Ovary (tissue), 9 donors: ENCODE measurements around the gene WRNIP1. TPM values are rescaled to one million over a fixed set of nuclear protein-coding genes. Genes with fewer than 3 reads are reported as not detected.

ENCODE experiments used
- DNase-seq, 5 donors: peaks; one replicate each; pipeline ENCODE4 v3.0.0-alpha.2; 2019 to 2020
- H3K27ac ChIP-seq, 2 donors: fragments of 200-600 bp; one replicate each; pipeline versions ENCODE4 v1.5.1 to v1.8.0; 2019 to 2022
- H3K27me3 ChIP-seq: fragments of 200-600 bp; one replicate; pipeline ENCODE4 v1.8.0; 2022
- H3K36me3 ChIP-seq: fragments of 200-600 bp; sonication (generic); one replicate; pipeline ENCODE4 v1.5.1; 2019
- H3K4me1 ChIP-seq: one replicate; pipeline ENCODE4 v1.8.1; 2013; ENCODE audit warnings: mild to moderate bottlenecking, moderate library complexity; ENCODE audit not compliant: insufficient read depth
- H3K4me3 ChIP-seq: fragments of 200-600 bp; sonication (generic); one replicate; pipeline ENCODE4 v1.5.1; 2017
- H3K9me3 ChIP-seq, 2 donors: fragments of 200-600 bp in 1 of 2; sonication (generic) in 1 of 2; one replicate each; pipeline versions ENCODE4 v1.5.1 to v1.8.1; 2013 to 2019; ENCODE audit warnings: mild to moderate bottlenecking in 1 of 2, moderate library complexity in 1 of 2
- EP300 ChIP-seq: sonication (generic); formaldehyde crosslinking; IDR thresholded peaks from one replicate; pipeline ENCODE4 v1.6.1; 2017; ENCODE audit warnings: antibody characterized with exemption
- POLR2A ChIP-seq: fragments of 450-650 bp; IDR thresholded peaks from one replicate; pipeline ENCODE4 v1.6.1; 2017; ENCODE audit warnings: antibody characterized with exemption, mild to moderate bottlenecking, moderate library complexity
- WGBS, 3 donors: extraction: QIAGEN DNeasy Blood & Tissue Kit in 1 of 3; methylation state at CpG; one replicate each; pipeline versions ENCODE4 v1.1.5 to v1.1.7; 2013 to 2017; 5-methylcytosine and 5-hydroxymethylcytosine counted together
- intact Hi-C, 4 donors: fragments of 100-400 bp; cut with DNase I; formaldehyde crosslinking; loops; one replicate each; pipeline versions ENCODE4 v1.11.0 to v1.15.1; 2022 to 2023
- polyA plus RNA-seq, 2 donors: library from polyadenylated mRNA; stranded (reverse); fragments of 200-250 nt in 1 of 2; fragments of 350-450 nt in 1 of 2; fragmentation: Illumina TruSeq in 1 of 2; extraction: RNeasy Lipid Tissue Mini Kit (QIAGEN cat#74804) in 1 of 2; gene quantifications; one replicate each; pipeline ENCODE4 v1.2.3, GENCODE V29; 2013 to 2014
- total RNA-seq, 7 donors: library from RNA; depleted of rRNA in 2 of 7; stranded (reverse); fragments of >200 nt in 2 of 7; fragmentation: NEBNext Ultra II Directional in 3 of 7; extraction: Animal tissue kit (Norgen Biotek cat#: 25700) in 3 of 7; gene quantifications; one replicate each; pipeline versions ENCODE4 v1.1.0 to v1.2.4, GENCODE V29; 2016 to 2023
- TF ChIP-seq, protein P1 (sequence below), 3 donors: fragments of 450-650 bp in 2 of 3; fragments of 200-600 bp in 1 of 3; IDR thresholded peaks; one replicate each; pipeline versions ENCODE4 v1.5.1 to v1.8.0; 2016 to 2022; ENCODE audit warnings: antibody characterized with exemption in 3 of 3, mild to moderate bottlenecking in 1 of 3
- donor health status: DM: no; HTN: no; CAD: no; lungs with moderate emphysema.
- donor health status: DM: no; HTN: no; CAD: no.
- donor health status: Bipolar disorder and iron deficiency.
- donor health status: DM: yes; HTN: yes; CAD: no.
- donor health status: DM: no; HTN: no; CAD: no.
- donor health status: DM: yes; HTN: yes; CAD: no.

The WRNIP1 gene
- total and polyA plus RNA-seq, 9 donors, result 30.4 to 73.4 (median 34.6) TPM

DNA sequence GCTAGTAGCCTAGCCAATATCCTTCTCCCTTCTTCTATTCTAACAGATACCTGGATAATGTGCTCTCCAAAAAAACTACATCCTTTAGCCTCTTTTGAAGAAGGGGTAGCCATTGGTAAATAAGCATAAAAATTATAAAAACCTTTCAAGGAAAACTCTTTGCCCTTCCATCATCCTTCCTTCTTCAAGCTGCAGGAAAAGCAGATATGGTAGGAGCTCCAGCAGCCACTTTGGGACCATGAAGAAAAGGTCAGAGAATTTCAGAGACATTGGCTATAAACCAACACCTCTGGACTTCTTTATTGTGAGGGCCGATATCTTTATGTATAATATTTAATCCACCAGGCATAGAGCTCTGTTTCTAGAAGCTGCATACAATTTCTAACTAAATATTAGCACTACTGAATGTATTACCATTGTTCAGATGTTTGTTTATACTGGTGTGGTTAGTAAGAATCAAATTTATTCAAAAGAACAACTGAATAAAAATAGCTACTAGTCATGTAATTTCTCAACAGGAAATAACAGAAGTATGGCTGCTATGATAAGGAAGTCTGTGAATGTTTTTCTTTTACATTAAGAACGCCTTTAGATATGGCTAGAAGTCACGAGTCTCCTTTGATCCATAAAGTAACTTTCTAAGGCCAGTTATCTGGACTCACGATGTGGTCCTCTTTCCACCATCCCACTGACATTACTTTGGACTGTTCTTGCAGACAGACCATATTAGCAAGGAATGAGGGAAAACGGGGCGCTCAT is 46.7 kb upstream of the WRNIP1 start:
- H3K27me3 ChIP-seq, result no peaks in the 10 kb centered on the region
- WGBS, 3 donors, result 49 to 55% (median 52%) methylated on average over 6 of the region's 6 CpGs
- H3K36me3 ChIP-seq, result no peaks in the 10 kb centered on the region
- H3K27ac ChIP-seq, result no peak overlapping the region
- H3K4me3 ChIP-seq, result no peak overlapping the region
- no peaks in the 10 kb centered on the region for H3K4me1 ChIP-seq
- no peak for DNase-seq
- no peaks in the 10 kb centered on the region for H3K9me3 ChIP-seq
- TF ChIP-seq POLR2A, result no peak
- no peak for TF ChIP-seq EP300
- TF ChIP-seq, protein P1, sequence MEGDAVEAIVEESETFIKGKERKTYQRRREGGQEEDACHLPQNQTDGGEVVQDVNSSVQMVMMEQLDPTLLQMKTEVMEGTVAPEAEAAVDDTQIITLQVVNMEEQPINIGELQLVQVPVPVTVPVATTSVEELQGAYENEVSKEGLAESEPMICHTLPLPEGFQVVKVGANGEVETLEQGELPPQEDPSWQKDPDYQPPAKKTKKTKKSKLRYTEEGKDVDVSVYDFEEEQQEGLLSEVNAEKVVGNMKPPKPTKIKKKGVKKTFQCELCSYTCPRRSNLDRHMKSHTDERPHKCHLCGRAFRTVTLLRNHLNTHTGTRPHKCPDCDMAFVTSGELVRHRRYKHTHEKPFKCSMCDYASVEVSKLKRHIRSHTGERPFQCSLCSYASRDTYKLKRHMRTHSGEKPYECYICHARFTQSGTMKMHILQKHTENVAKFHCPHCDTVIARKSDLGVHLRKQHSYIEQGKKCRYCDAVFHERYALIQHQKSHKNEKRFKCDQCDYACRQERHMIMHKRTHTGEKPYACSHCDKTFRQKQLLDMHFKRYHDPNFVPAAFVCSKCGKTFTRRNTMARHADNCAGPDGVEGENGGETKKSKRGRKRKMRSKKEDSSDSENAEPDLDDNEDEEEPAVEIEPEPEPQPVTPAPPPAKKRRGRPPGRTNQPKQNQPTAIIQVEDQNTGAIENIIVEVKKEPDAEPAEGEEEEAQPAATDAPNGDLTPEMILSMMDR (IDR thresholded peaks at IDR 0.05), result no peak
- intact Hi-C loops, result no loop called here

DNA sequence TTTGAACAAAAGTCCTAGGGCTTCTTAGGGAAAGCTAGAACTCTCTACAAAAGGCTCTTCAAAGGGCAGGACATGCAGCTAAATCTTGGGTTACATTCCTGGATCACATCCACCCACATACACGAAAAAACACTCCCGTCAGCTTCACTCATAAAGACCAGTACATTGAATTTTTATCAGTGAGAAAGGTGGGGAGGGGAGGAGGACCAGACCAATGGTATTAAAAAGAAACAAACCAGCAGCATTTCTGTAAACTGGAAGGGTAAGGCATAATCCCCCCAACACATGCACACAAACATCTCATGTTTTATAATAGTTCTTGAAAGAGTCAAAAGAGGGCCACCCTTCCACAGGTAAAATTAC is 46.1 kb upstream of the WRNIP1 start:
- Histone ChIP-seq H3K27ac (no peak overlapping the region), H3K36me3 (no peaks in the 10 kb centered on the region), H3K4me3 (no peak overlapping the region), H3K27me3 (no peaks in the 10 kb centered on the region), H3K4me1 (no peaks in the 10 kb centered on the region), H3K9me3 (no peaks in the 10 kb centered on the region)
- intact Hi-C loops, result no loop called here
- 37 to 45% (median 38%) methylated on average over 2 of the region's 2 CpGs for WGBS, 3 donors
- DNase-seq, result no peak
- TF ChIP-seq POLR2A, result no peak
- no peak for TF ChIP-seq EP300
- TF ChIP-seq, protein P1 (IDR thresholded peaks at IDR 0.05), result no peak

DNA sequence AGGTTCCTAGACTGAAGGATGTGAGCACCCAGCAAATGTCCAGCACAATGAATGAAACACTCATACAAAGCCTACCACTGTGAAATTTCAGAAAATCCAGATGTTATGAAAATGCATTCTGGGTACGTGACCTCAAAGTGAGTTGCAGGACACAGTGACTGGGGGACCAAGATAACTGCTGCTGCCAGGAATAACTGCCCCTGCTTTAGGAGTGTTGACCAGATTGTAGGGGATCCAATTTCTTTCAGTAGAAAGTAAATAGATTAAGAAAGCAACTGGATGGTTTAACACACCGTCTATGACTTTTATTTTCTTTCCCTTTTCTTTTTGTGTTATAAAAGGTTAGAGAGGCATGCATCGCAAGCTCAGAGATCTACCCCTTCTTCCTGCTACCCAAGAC is 44.0 kb upstream of the WRNIP1 start:
- no peaks in the 10 kb centered on the region for H3K27me3 ChIP-seq
- H3K36me3 ChIP-seq, result no peaks in the 10 kb centered on the region
- 94 to 96% (median 95%) methylated on average over 3 of the region's 3 CpGs for WGBS, 3 donors
- no peak for DNase-seq
- TF ChIP-seq EP300 (no peak), POLR2A (no peak)
- TF ChIP-seq, protein P1 (IDR thresholded peaks at IDR 0.05), result no peak
- no peaks in the 10 kb centered on the region for H3K9me3 ChIP-seq
- no peaks in the 10 kb centered on the region for H3K4me1 ChIP-seq
- no peak overlapping the region for H3K27ac ChIP-seq
- no peak overlapping the region for H3K4me3 ChIP-seq
- intact Hi-C loops, result no loop called here

DNA sequence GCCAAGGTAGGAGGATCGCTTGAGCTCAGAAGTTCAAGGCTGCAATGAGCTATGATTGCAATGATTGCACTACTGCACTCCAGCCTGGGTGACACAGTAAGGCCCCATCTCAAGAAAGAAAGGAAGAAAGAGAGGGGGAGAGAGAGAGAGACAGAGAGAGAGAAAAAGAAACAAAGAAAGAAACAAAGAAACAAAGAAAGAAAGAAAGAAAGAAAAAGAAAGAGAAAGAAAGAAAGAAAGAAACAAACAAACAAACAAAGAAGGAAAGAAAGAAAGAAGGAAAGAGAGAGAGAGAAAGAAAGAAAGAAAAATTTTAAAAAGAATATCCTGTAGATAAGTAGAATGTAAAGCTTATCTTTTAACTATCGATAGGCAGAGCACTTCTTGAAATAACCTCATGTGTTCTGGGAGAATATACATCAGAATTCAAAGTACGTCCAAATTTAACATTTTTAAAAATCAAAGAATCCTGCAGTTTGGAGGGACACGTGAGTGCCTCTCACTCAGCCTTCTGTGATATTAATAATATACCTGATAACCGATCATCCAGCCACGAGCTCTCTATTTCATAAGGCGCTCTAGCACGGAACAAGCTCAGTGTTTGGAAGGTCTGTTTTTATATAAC is 39.7 kb upstream of the WRNIP1 start:
- Histone ChIP-seq H3K27me3 (no peaks in the 10 kb centered on the region), H3K36me3 (no peaks in the 10 kb centered on the region), H3K27ac (no peak overlapping the region), H3K9me3 (no peaks in the 10 kb centered on the region), H3K4me1 (no peaks in the 10 kb centered on the region), H3K4me3 (no peak overlapping the region)
- intact Hi-C loops, result no loop called here
- TF ChIP-seq, protein P1 (IDR thresholded peaks at IDR 0.05), result no peak
- TF ChIP-seq EP300 (no peak), POLR2A (no peak)
- DNase-seq, result no peak
- WGBS, 3 donors, result 49 to 69% (median 60%) methylated on average over 8 of the region's 8 CpGs
